ENCODE measurements around the gene OR4D11. TPM values are rescaled to one million over a fixed set of nuclear protein-coding genes. Genes with fewer than 3 reads are reported as not detected.

The OR4D11 gene
- total RNA-seq, 1 experiment from 2014 or later, result not detected

DNA sequence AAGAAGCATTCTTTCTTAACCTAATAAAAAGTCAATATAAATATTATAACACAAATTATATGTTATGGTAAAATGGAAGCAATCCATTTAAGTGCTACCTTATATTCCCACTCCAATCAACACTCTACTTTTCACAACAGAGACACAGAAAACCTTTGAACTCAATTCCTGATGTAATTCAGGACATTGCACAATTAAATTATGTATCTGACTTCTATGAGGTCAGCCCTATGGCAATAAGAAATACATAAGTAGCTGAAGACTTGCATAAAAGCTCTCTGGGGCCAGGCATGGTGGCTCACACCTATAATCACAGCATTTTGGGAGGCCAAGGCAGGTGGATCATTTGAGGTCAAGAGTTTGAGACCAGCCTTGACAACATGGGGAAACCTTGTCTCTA lies 23.5 kb upstream of the OR4D11 start:
- Histone ChIP-seq H3K18ac (ENCODE audit: insufficient read length, low read depth, low read length) (no peak overlapping the region), H3K4ac (ENCODE audit: low read depth, low read length) (no peak overlapping the region), H2BK120ac (ENCODE audit: low read depth, low read length, poor library complexity, severe bottlenecking) (no peak overlapping the region), H3K27me3 (ENCODE audit: insufficient read depth, low read length) (no peaks in the 10 kb centered on the region), H3T11ph (ENCODE audit: low read length) (no peak overlapping the region), H2AFZ (ENCODE audit: low read length) (no peak overlapping the region), H3K79me2 (ENCODE audit: insufficient read depth, low read length) (no peaks in the 10 kb centered on the region), H2BK15ac (ENCODE audit: low read depth, low read length) (no peak overlapping the region), H3K56ac (ENCODE audit: insufficient read length, low read depth, low read length) (no peak overlapping the region), H4K8ac (replicated peaks; ENCODE audit: insufficient read length, low read depth, low read length) (no peak overlapping the region), H3K23ac (ENCODE audit: insufficient read length, low read depth, low read length) (no peak overlapping the region), H4K5ac (ENCODE audit: insufficient read length, low read depth, low read length) (no peak overlapping the region), H2AK5ac (ENCODE audit: insufficient read length, low read length) (no peak overlapping the region), H4K91ac (ENCODE audit: insufficient read length, low read depth, low read length) (no peak overlapping the region), H2BK20ac (ENCODE audit: low read depth, low read length, poor library complexity, severe bottlenecking) (no peak overlapping the region), H3K4me2 (ENCODE audit: insufficient read depth, insufficient read length, low read length) (no peak overlapping the region), H2BK12ac (ENCODE audit: insufficient read length, low read depth, low read length) (no peak overlapping the region), H3K4me1 (ENCODE audit: insufficient read depth, low read length) (no peaks in the 10 kb centered on the region), H2BK5ac (ENCODE audit: insufficient read length, low read length) (no peak overlapping the region), H3K9ac (ENCODE audit: extremely low read depth, insufficient read length, low read length) (no peak overlapping the region), H3K79me1 (ENCODE audit: insufficient read depth, low read depth, low read length, poor library complexity, severe bottlenecking) (no peaks in the 10 kb centered on the region), H3K23me2 (ENCODE audit: insufficient read length, low read depth, low read length, poor library complexity, severe bottlenecking) (no peaks in the 10 kb centered on the region), H3K14ac (ENCODE audit: insufficient read depth, low read length) (no peak overlapping the region), H4K20me1 (ENCODE audit: control insufficient read depth, insufficient read depth, insufficient read length) (no peaks in the 10 kb centered on the region), H3K9me3 (ENCODE audit: control insufficient read depth, low read depth, low read length) (no peaks in the 10 kb centered on the region), H3K27ac (ENCODE audit: insufficient read length, low read depth, low read length) (no peak overlapping the region)
- TF ChIP-seq CTCF (conservative IDR thresholded peaks at IDR 0.05), result no peak
- peaks cover 2% of the 10 kb centered on the region; the same call in 1 of the 2 replicates for H3K27me3 Mint-ChIP-seq (ENCODE audit: low read depth)
- no peaks in the 10 kb centered on the region for H3K4me1 Mint-ChIP-seq
- no peak overlapping the region for H3K4me3 Mint-ChIP-seq
- no peaks in the 10 kb centered on the region for H3K36me3 Mint-ChIP-seq (ENCODE audit: insufficient read depth in 1 of 3, low read depth in 3 of 3)
- no peak for DNase-seq
- no peaks in the 10 kb centered on the region for H3K9me3 Mint-ChIP-seq
- no peak overlapping the region for H3K27ac Mint-ChIP-seq
